Prostate gland (tissue), 2 donors: Measurements from ENCODE around the gene STX1B.

Source experiments
- POLR2A ChIP-seq: fragments of 450-650 bp; IDR thresholded peaks from one replicate; pipeline ENCODE4 v1.6.1; 2016; ENCODE audit warnings: antibody characterized with exemption, mild to moderate bottlenecking
- POLR2AphosphoS5 ChIP-seq: sonication (generic); formaldehyde crosslinking; IDR thresholded peaks from one replicate; pipeline ENCODE4 v1.6.1; 2017; ENCODE audit warnings: antibody characterized with exemption
- TF ChIP-seq, protein P1 (sequence below), 4 experiments: fragments of 200-600 bp in 2 of 4; fragments of 450-650 bp in 2 of 4; sonication (generic) in 2 of 4; IDR thresholded peaks; 1 replicate in 3 of 4; 2 replicates in 1 of 4; pipeline ENCODE4 v1.5.1; 2016 to 2019; ENCODE audit warnings: antibody characterized with exemption in 4 of 4, mild to moderate bottlenecking in 2 of 4, moderate library complexity in 2 of 4

DNA sequence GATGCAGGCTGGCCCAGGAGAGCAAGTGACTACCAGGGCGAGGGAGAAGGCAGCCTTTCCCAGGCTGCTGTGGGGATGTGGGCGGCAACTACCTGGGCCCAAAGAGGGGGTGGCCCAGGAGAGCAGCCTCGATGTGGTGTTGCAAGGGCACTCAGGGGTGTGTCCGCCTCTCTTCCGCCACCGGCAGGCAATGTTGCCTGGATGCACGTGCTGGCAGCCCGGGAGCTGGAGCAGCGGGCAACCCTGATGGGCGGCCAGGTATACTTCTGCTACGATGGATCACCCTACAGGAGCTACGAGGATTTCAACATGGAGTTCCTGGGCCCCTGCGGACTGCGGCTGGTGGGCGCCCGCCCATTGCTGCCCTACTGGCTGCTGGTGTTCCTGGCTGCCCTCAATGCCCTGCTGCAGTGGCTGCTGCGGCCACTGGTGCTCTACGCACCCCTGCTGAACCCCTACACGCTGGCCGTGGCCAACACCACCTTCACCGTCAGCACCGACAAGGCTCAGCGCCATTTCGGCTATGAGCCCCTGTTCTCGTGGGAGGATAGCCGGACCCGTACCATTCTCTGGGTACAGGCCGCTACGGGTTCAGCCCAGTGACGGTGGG is 22.8 kb downstream of the STX1B start:
- TF ChIP-seq, protein P1, sequence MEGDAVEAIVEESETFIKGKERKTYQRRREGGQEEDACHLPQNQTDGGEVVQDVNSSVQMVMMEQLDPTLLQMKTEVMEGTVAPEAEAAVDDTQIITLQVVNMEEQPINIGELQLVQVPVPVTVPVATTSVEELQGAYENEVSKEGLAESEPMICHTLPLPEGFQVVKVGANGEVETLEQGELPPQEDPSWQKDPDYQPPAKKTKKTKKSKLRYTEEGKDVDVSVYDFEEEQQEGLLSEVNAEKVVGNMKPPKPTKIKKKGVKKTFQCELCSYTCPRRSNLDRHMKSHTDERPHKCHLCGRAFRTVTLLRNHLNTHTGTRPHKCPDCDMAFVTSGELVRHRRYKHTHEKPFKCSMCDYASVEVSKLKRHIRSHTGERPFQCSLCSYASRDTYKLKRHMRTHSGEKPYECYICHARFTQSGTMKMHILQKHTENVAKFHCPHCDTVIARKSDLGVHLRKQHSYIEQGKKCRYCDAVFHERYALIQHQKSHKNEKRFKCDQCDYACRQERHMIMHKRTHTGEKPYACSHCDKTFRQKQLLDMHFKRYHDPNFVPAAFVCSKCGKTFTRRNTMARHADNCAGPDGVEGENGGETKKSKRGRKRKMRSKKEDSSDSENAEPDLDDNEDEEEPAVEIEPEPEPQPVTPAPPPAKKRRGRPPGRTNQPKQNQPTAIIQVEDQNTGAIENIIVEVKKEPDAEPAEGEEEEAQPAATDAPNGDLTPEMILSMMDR (IDR thresholded peaks at IDR 0.05), result no peak
- TF ChIP-seq POLR2A, result no peak
- TF ChIP-seq POLR2AphosphoS5, result no peak
